BLaER1 (cell line): Measurements from ENCODE around the gene MBNL2.

Experiments
- H3K27ac ChIP-seq: shearing (Covaris generic); formaldehyde crosslinking; 2 replicates; pipeline ENCODE4 v1.8.1; 2022
- H3K27me3 ChIP-seq: shearing (Covaris generic); formaldehyde crosslinking; 2 replicates; pipeline ENCODE4 v1.8.1; 2022
- H3K36me3 ChIP-seq: shearing (Covaris generic); formaldehyde crosslinking; 2 replicates; pipeline ENCODE4 v1.8.1; 2022
- H3K4me1 ChIP-seq: shearing (Covaris generic); formaldehyde crosslinking; 2 replicates; pipeline ENCODE4 v1.8.1; 2022
- H3K4me2 ChIP-seq: shearing (Covaris generic); formaldehyde crosslinking; 2 replicates; pipeline ENCODE4 v1.8.1; 2022
- H3K4me3 ChIP-seq: shearing (Covaris generic); formaldehyde crosslinking; 2 replicates; pipeline ENCODE4 v1.8.1; 2022
- H3K9ac ChIP-seq: shearing (Covaris generic); formaldehyde crosslinking; 2 replicates; pipeline ENCODE4 v1.8.1; 2022
- H3K9me3 ChIP-seq: shearing (Covaris generic); formaldehyde crosslinking; 2 replicates; pipeline ENCODE4 v1.8.1; 2022
- H4K20me1 ChIP-seq: shearing (Covaris generic); formaldehyde crosslinking; 2 replicates; pipeline ENCODE4 v1.8.1; 2022
- Cebpa-rat ChIP-seq: shearing (Covaris generic); IDR thresholded peaks from 2 replicates; pipeline ENCODE4 v1.8.1; 2022

The MBNL2 gene

DNA sequence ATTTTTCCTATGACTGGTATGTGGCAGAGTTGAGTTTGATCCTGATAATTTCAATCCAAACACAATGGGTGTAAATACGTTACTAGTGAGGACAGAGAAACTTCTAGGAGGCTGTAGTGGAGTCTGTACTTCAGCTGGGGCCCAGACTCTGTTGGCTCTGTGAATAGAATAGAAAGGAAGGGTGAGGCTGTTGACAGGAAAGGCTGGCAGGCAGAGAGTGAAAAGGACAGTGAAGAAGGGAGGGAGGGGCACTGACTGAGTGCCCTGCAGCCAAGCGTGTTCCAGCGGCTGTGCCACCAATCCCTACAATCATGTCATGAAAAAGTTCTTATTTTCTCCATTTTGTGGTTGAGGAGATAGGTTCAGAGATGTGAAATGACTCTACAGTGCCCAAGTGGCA, 80.5 kb downstream of the MBNL2 start:
- peaks cover 76% of the 10 kb centered on the region; the same call in 1 of the 2 replicates for H4K20me1 ChIP-seq
- peak overlapping the region; percentile 77 for H3K4me2 ChIP-seq
- TF ChIP-seq Cebpa-rat: no peak

GRCh38 chr13:97306106-97306505, 84.0 kb downstream of the MBNL2 start:
- no peak overlapping the region for H3K4me3 ChIP-seq
- H4K20me1 ChIP-seq: peaks cover 62% of the 10 kb centered on the region; the same call in 1 of the 2 replicates
- peaks cover 28% of the 10 kb centered on the region for H3K4me1 ChIP-seq
- H3K9ac ChIP-seq: no peak overlapping the region
- 0 out of 2 replicates have a peak, but pooled peaks cover 8% of the 10 kb centered on the region for H3K36me3 ChIP-seq
- no peak overlapping the region for H3K4me2 ChIP-seq
- H3K9me3 ChIP-seq: no peaks in the 10 kb centered on the region; the same call in 1 of the 2 replicates
- no peaks in the 10 kb centered on the region for H3K27me3 ChIP-seq
- no peak overlapping the region for H3K27ac ChIP-seq
- TF ChIP-seq Cebpa-rat: no peak

More for the DNA sequence above, 80.5 kb downstream of the MBNL2 start:
- Histone ChIP-seq H3K27ac (no peak overlapping the region), H3K36me3 (peaks cover 7% of the 10 kb centered on the region; the same call in 1 of the 2 replicates), H3K9ac (no peak overlapping the region), H3K9me3 (no peaks in the 10 kb centered on the region), H3K4me3 (no peak overlapping the region), H3K4me1 (peaks cover 48% of the 10 kb centered on the region), H3K27me3 (no peaks in the 10 kb centered on the region)

DNA sequence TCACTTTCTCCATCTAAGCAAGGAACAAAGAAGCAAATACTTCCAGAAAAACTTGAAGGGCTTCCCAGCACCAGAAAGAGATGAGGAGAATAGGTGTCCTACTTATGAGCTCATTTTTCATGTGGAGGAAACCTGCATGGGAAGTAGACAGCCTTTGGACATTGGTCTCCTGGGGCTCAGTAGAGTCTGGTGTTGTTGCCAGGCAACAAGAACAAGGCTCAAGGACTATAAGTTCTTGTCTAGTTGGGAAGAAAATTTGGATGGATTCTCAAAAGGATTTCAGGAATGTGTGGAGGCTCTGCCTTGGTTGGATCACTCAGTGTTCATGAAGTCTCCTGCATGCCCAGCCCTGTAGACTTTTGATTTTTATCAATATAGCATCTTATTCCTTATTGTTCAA, 84.5 kb downstream of the MBNL2 start:
- Histone ChIP-seq H3K36me3 (0 out of 2 replicates have a peak, but pooled peaks cover 8% of the 10 kb centered on the region), H3K27ac (no peak overlapping the region), H3K4me2 (no peak overlapping the region), H4K20me1 (peaks cover 57% of the 10 kb centered on the region; the same call in 1 of the 2 replicates), H3K4me1 (peaks cover 23% of the 10 kb centered on the region), H3K4me3 (no peak overlapping the region), H3K27me3 (no peaks in the 10 kb centered on the region), H3K9me3 (no peaks in the 10 kb centered on the region; the same call in 1 of the 2 replicates), H3K9ac (no peak overlapping the region)
- TF ChIP-seq Cebpa-rat: no peak

DNA sequence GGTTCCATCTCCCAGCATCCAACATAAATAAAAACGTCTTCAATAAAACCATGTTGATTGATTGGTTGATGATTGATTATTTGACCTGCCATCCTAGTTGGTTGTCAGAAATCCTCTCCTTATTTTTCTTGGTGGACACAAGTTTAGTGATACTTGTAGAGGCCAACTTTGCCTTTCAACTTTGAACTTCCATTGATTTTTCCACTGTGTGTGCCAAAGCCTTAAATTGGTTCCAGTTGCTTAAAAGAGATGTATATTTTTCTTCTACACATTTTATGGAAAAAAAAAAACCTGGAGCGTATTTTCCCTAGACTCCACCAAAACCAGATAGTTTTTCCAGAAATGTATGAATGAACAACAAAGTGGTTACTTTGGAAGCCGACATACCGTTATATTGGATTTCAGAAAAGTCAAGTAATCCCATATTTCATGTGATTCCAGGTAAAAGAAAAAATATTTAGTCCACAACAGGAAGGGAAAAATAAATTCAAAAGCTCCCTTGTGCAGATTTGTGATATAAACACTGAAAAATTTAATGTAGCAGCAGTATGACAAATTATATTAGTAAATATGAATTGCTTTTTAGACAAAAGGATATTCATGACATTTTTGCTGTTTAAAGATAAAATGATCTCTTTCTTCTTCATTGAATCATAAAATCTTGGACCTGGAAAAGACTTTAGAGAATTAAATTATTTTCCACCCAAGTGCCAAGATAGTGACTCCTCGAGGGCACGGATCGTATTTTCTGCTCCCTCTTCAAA, 85.2 kb downstream of the MBNL2 start:
- no peak overlapping the region for H3K4me3 ChIP-seq
- peaks cover 50% of the 10 kb centered on the region; the same call in 1 of the 2 replicates for H4K20me1 ChIP-seq
- no peaks in the 10 kb centered on the region; the same call in 1 of the 2 replicates for H3K9me3 ChIP-seq
- no peak overlapping the region for H3K27ac ChIP-seq
- no peak overlapping the region for H3K9ac ChIP-seq
- TF ChIP-seq Cebpa-rat: no peak
- H3K27me3 ChIP-seq: no peaks in the 10 kb centered on the region
- peaks cover 16% of the 10 kb centered on the region for H3K4me1 ChIP-seq
- H3K4me2 ChIP-seq: no peak overlapping the region
- H3K36me3 ChIP-seq: 0 out of 2 replicates have a peak, but pooled peaks cover 8% of the 10 kb centered on the region

DNA sequence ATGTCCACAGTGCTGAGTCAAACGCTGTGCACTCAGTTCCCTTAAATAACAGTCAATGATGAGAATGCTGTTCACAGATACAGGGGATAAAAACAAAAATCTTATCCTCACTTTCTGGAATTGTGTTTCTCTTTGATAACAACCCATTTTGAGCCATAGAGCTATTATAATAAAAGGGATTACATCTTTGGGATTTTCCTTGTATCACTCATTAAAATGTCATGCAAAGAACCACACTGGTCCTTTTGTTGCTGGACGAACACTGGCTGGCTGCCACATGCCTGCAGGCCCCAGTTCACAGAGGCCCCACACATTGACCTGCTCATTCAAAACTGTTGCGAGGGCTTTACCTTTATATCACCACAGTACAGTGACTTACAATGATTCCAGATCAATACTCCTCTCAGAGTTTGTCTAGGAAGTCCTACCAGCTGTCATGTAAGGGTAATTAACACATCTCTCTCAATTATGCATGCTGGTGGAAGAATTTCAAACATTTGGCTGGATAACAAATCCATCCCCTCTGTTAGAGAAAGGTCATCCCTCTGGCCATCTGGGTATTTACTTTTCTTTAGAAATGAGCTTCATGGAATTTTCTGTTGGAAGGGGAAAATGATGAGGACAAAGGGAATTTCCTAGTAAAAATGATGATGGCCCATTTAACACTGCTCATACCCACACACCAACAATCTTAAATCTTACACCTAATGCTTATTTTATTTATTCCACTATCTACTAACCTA, 85.9 kb downstream of the MBNL2 start:
- Histone ChIP-seq H3K4me3 (no peak overlapping the region), H3K36me3 (0 out of 2 replicates have a peak, but pooled peaks cover 8% of the 10 kb centered on the region), H3K27me3 (no peaks in the 10 kb centered on the region), H3K9me3 (no peaks in the 10 kb centered on the region; the same call in 1 of the 2 replicates), H3K4me2 (no peak overlapping the region), H3K27ac (no peak overlapping the region), H4K20me1 (peaks cover 48% of the 10 kb centered on the region; the same call in 1 of the 2 replicates), H3K4me1 (peaks cover 11% of the 10 kb centered on the region; the same call in 1 of the 2 replicates), H3K9ac (no peak overlapping the region)
- TF ChIP-seq Cebpa-rat: no peak

- Histone ChIP-seq H3K4me2 (no peak overlapping the region), H3K36me3 (0 out of 2 replicates have a peak, but pooled peaks cover 8% of the 10 kb centered on the region), H3K27ac (no peak overlapping the region), H4K20me1 (peaks cover 45% of the 10 kb centered on the region; the same call in 1 of the 2 replicates), H3K9me3 (no peaks in the 10 kb centered on the region; the same call in 1 of the 2 replicates), H3K27me3 (no peaks in the 10 kb centered on the region), H3K9ac (no peak overlapping the region), H3K4me3 (no peak overlapping the region), H3K4me1 (peaks cover 11% of the 10 kb centered on the region; the same call in 1 of the 2 replicates)
- TF ChIP-seq Cebpa-rat: no peak
These were observed 86.7 kb downstream of the MBNL2 start for GRCh38 chr13:97308735-97309429.

- Histone ChIP-seq H3K27ac (no peak overlapping the region), H3K9me3 (no peaks in the 10 kb centered on the region; the same call in 1 of the 2 replicates), H3K4me3 (no peak overlapping the region), H4K20me1 (peaks cover 27% of the 10 kb centered on the region; the same call in 1 of the 2 replicates), H3K9ac (no peak overlapping the region), H3K4me1 (peaks cover 8% of the 10 kb centered on the region; the same call in 1 of the 2 replicates), H3K27me3 (no peaks in the 10 kb centered on the region), H3K4me2 (no peak overlapping the region), H3K36me3 (peaks cover 12% of the 10 kb centered on the region; the same call in 1 of the 2 replicates)
- TF ChIP-seq Cebpa-rat: no peak
These were observed 88.8 kb downstream of the MBNL2 start for GRCh38 chr13:97310809-97311436.

DNA sequence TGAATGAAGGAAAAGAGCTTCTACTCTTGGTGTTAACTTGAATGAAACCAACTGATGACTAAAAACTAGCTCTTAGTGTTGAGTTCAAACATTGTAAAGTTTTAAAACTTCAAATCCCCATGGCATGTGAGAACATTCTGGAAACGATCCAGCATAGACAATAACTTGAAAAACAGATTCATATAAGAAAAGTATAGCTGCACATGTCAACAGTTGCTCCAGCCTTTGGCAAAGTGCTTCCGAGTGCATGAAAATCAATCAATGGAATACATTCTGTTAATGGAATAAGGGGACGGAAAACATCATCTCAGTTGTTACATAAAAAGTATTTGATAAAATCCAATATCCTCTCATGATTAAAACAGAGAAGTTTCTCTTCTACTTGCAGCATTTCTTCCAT, 89.8 kb downstream of the MBNL2 start:
- Histone ChIP-seq H3K4me2 (no peak overlapping the region), H3K9me3 (no peaks in the 10 kb centered on the region; the same call in 1 of the 2 replicates), H4K20me1 (peaks cover 28% of the 10 kb centered on the region), H3K27me3 (no peaks in the 10 kb centered on the region), H3K27ac (no peak overlapping the region), H3K4me1 (no peaks in the 10 kb centered on the region), H3K36me3 (peaks cover 23% of the 10 kb centered on the region), H3K9ac (no peak overlapping the region), H3K4me3 (no peak overlapping the region)
- TF ChIP-seq Cebpa-rat: no peak
